SK-N-SH (cell line): Measurements from ENCODE around the gene AKR1C3. TPM values are rescaled to one million over a fixed set of nuclear protein-coding genes. Genes with fewer than 3 reads are reported as not detected.

Experiments used
- CTCF ChIA-PET: fragments of 300-600, 350-600 bp; formaldehyde crosslinking; extraction: SDS; loops from one replicate; lab custom pipeline; 2021; lab: Yijun Ruan, JAX
- POLR2A ChIA-PET: fragments of 350-600 bp; sonication (Branson Sonifier 250); formaldehyde crosslinking; extraction: SDS; loops from one replicate; lab custom pipeline; 2020; ENCODE audit warnings: antibody characterized with exemption, inconsistent platforms; lab: Yijun Ruan, JAX
- DNase-seq: peaks from one replicate; pipeline ENCODE4 v3.0.0; 2012
- H2AFZ ChIP-seq: fragments of 200-600 bp; sonication (generic); 2 replicates; pipeline ENCODE4 v1.8.1; 2016; ENCODE audit warnings: antibody characterized with exemption, mild to moderate bottlenecking, low read depth
- H3F3A ChIP-seq: fragments of 200-600 bp; sonication (generic); replicated peaks from 2 replicates; pipeline ENCODE3; 2016; ENCODE audit warnings: antibody characterized with exemption, mild to moderate bottlenecking; ENCODE audit not compliant: insufficient read depth
- H3K27ac ChIP-seq, 2 experiments: fragments of 200-500 bp in 1 of 2; fragments of 200-600 bp in 1 of 2; sonication (Bioruptor generic) in 1 of 2; sonication (generic), shearing (Covaris generic) in 1 of 2; 2 replicates each; pipeline versions ENCODE4 v1.5.1 to v1.6.1; 2014 to 2016; ENCODE audit warnings: low read depth in 2 of 2, inconsistent platforms in 1 of 2, low read length in 1 of 2, mild to moderate bottlenecking in 1 of 2, mixed read lengths in 1 of 2
- H3K27me3 ChIP-seq: fragments of 200-600 bp; sonication (generic), shearing (Covaris generic); 2 replicates; pipeline ENCODE4 v1.6.1; 2016; ENCODE audit warnings: mixed run types; ENCODE audit not compliant: insufficient read depth
- H3K36me3 ChIP-seq, 2 experiments: fragments of 200-500 bp in 1 of 2; fragments of 200-600 bp in 1 of 2; sonication (Bioruptor generic) in 1 of 2; sonication (generic) in 1 of 2; replicated peaks in 1 of 2; 2 replicates each; pipeline versions ENCODE3 to v1.5.1; 2014 to 2016; ENCODE audit warnings: low read length in 1 of 2, mild to moderate bottlenecking in 1 of 2; ENCODE audit not compliant: insufficient read depth in 2 of 2, control insufficient read depth in 1 of 2
- H3K4me1 ChIP-seq, 2 experiments: fragments of 200-500 bp in 1 of 2; fragments of 200-600 bp in 1 of 2; sonication (Bioruptor generic) in 1 of 2; sonication (generic), shearing (Covaris generic) in 1 of 2; 2 replicates each; pipeline versions ENCODE4 v1.5.1 to v1.6.1; 2014 to 2016; ENCODE audit warnings: low read depth in 1 of 2, low read length in 1 of 2, mixed run types in 1 of 2; ENCODE audit not compliant: insufficient read depth in 2 of 2, control insufficient read depth in 1 of 2
- H3K4me2 ChIP-seq: fragments of 200-600 bp; sonication (generic), shearing (Covaris generic); 2 replicates; pipeline ENCODE4 v1.6.1; 2017; ENCODE audit warnings: mixed run types
- H3K4me3 ChIP-seq, 2 experiments: fragments of 200-500 bp in 1 of 2; fragments of 200-600 bp in 1 of 2; sonication (Bioruptor generic) in 1 of 2; sonication (generic), shearing (Covaris generic) in 1 of 2; 2 replicates each; pipeline versions ENCODE4 v1.5.1 to v1.8.1; 2014 to 2016; ENCODE audit warnings: low read depth in 2 of 2, inconsistent platforms in 1 of 2, low read length in 1 of 2, mild to moderate bottlenecking in 1 of 2, mixed read lengths in 1 of 2, moderate library complexity in 1 of 2
- H3K79me2 ChIP-seq: fragments of 200-600 bp; sonication (generic); 2 replicates; pipeline ENCODE4 v1.8.1; 2017; ENCODE audit warnings: mild to moderate bottlenecking; ENCODE audit not compliant: insufficient read depth
- H3K9ac ChIP-seq: fragments of 200-600 bp; sonication (generic); 2 replicates; pipeline ENCODE4 v1.6.1; 2017; ENCODE audit warnings: mixed run types
- H3K9me2 ChIP-seq: fragments of 200-600 bp; sonication (generic); 2 replicates; pipeline ENCODE4 v1.6.1; 2017; ENCODE audit warnings: mixed run types
- H3K9me3 ChIP-seq: fragments of 200-600 bp; sonication (generic); 2 replicates; pipeline ENCODE4 v1.6.1; 2017; ENCODE audit warnings: mixed run types, mild to moderate bottlenecking, moderate library complexity
- H4K20me1 ChIP-seq: fragments of 200-600 bp; sonication (generic); 2 replicates; pipeline ENCODE4 v1.6.1; 2017; ENCODE audit warnings: mild to moderate bottlenecking, mixed run types; ENCODE audit not compliant: insufficient read depth
- CTCF ChIP-seq: fragments of 200-600 bp; sonication (generic); IDR thresholded peaks from 2 replicates; pipeline ENCODE4 v1.6.1; 2017; ENCODE audit warnings: antibody characterized with exemption, mild to moderate bottlenecking, moderate library complexity
- ELF1 ChIP-seq: IDR thresholded peaks from 2 replicates; pipeline ENCODE4 v1.4.0; 2012
- EP300 ChIP-seq, 2 experiments: IDR thresholded peaks; 2 replicates each; pipeline versions ENCODE4 v1.4.0 to v1.6.1; 2012; ENCODE audit warnings: borderline replicate concordance in 1 of 2, low read depth in 1 of 2, low read length in 1 of 2
- FOXJ3 ChIP-seq: sonication (generic); formaldehyde crosslinking; IDR thresholded peaks from 2 replicates; pipeline ENCODE4 v1.5.1; 2020; ENCODE audit warnings: mild to moderate bottlenecking, missing genetic modification reagents
- FOXM1 ChIP-seq: IDR thresholded peaks from 2 replicates; pipeline ENCODE4 v1.4.0; 2012; ENCODE audit warnings: low read depth, mild to moderate bottlenecking
- GABPA ChIP-seq: IDR thresholded peaks from 2 replicates; pipeline ENCODE4 v1.4.0; 2012; ENCODE audit warnings: low read depth, mild to moderate bottlenecking
- JUND ChIP-seq: IDR thresholded peaks from 2 replicates; pipeline ENCODE4 v1.4.0; 2012
- MEF2A ChIP-seq: IDR thresholded peaks from 2 replicates; pipeline ENCODE4 v1.4.0; 2012; ENCODE audit warnings: low read depth, borderline replicate concordance
- MXI1 ChIP-seq: IDR thresholded peaks from 2 replicates; pipeline ENCODE4 v1.6.1; 2012; ENCODE audit warnings: mild to moderate bottlenecking, low read depth, low read length, improper control_type of control experiment
- NFIC ChIP-seq: IDR thresholded peaks from 2 replicates; pipeline ENCODE4 v1.4.0; 2012; ENCODE audit warnings: borderline replicate concordance
- NRF1 ChIP-seq: IDR thresholded peaks from 2 replicates; pipeline ENCODE4 v1.6.1; 2012; ENCODE audit warnings: low read depth, mild to moderate bottlenecking, low read length
- PBX3 ChIP-seq: IDR thresholded peaks from 2 replicates; pipeline ENCODE4; 2012
- RAD21 ChIP-seq: IDR thresholded peaks from 2 replicates; pipeline ENCODE4 v1.6.1; 2012; ENCODE audit warnings: mild to moderate bottlenecking, low read length
- REST ChIP-seq: IDR thresholded peaks from 2 replicates; pipeline ENCODE4 v1.6.1; 2012; ENCODE audit warnings: mild to moderate bottlenecking, low read depth, low read length, moderate library complexity
- RFX5 ChIP-seq: IDR thresholded peaks from 2 replicates; pipeline ENCODE4 v1.6.1; 2012; ENCODE audit warnings: mild to moderate bottlenecking, improper control_type of control experiment, low read length
- SMC3 ChIP-seq: IDR thresholded peaks from 2 replicates; pipeline ENCODE4 v1.6.1; 2012; ENCODE audit warnings: low read depth, low read length, improper control_type of control experiment
- TAF1 ChIP-seq: IDR thresholded peaks from 2 replicates; pipeline ENCODE4 v1.6.1; 2012; ENCODE audit warnings: low read depth, mild to moderate bottlenecking, low read length, moderate library complexity, borderline replicate concordance
- TCF12 ChIP-seq: IDR thresholded peaks from 2 replicates; pipeline ENCODE4 v1.4.0; 2012
- USF2 ChIP-seq: fragments of 150-350 bp; IDR thresholded peaks from 2 replicates; pipeline ENCODE4 v1.6.1; 2017; ENCODE audit warnings: antibody characterized with exemption, low read length, low read depth, borderline replicate concordance
- YY1 ChIP-seq: IDR thresholded peaks from 2 replicates; pipeline ENCODE4 v1.4.0; 2012; ENCODE audit warnings: low read depth, mild to moderate bottlenecking
- WGBS: methylation state at CpG from one replicate; pipeline ENCODE4 v1.1.6; 2017; ENCODE audit warnings: low lambda C conversion rate; 5-methylcytosine and 5-hydroxymethylcytosine counted together
- polyA plus RNA-seq, 3 experiments: library from polyadenylated mRNA; depleted of rRNA; stranded (reverse); fragments of >200 nt; gene quantifications; 2 replicates each; pipeline ENCODE4 v1.2.3, GENCODE V29; 2012

Gene AKR1C3
- polyA plus RNA-seq, 1 of the 3 experiments (the other 2 are of a cell fraction) = 0.28 TPM

- TF ChIP-seq TAF1 (no peak), GABPA (no peak), RAD21 (no peak), RFX5 (no peak), SMC3 (no peak), JUND (no peak), MXI1 (no peak)
- TF ChIP-seq, all 33 proteins: peak for 0
- DNase-seq = no peak
- POLR2A ChIA-PET = no interaction called here
- Histone ChIP-seq H3K4me2 (no peak overlapping the region), H2AFZ (no peak overlapping the region), H3K4me3 (no peak overlapping the region), H3K27ac (no peak overlapping the region), H3K9me2 (no peaks in the 10 kb centered on the region), H3F3A (no peaks in the 10 kb centered on the region), H4K20me1 (no peaks in the 10 kb centered on the region), H3K9me3 (no peaks in the 10 kb centered on the region), H3K9ac (no peak overlapping the region), H3K79me2 (no peaks in the 10 kb centered on the region), H3K27me3 (peaks cover 10% of the 10 kb centered on the region; the same call in 1 of the 2 replicates), H3K36me3 (no peaks in the 10 kb centered on the region), H3K4me1 (peaks cover 0 to 12% of the 10 kb centered on the region in 2 experiments; a peak in 2 of 4 replicates)
- 27% methylated on average over 3 of the region's 3 CpGs for WGBS
- CTCF ChIA-PET = interaction anchor here (1.2 kb wide), 1 partner anchor 227 kb away, joined by 3 read pairs; no protein-coding TSS in a partner anchor
Measured at GRCh38 chr10:5076615-5077014, 17.6 kb upstream of the AKR1C3 start.

- CTCF ChIA-PET = interaction anchor here (0.8 to 1.3 kb wide), 3 partner anchors 11 to 229 kb away, joined by 3 to 7 read pairs (median 4); partner anchors contain the start of gene AKR1C3
- no peaks in the 10 kb centered on the region for H3F3A ChIP-seq
- peaks cover 0 to 3% of the 10 kb centered on the region in 2 experiments; a peak in 1 of 4 replicates for H3K4me1 ChIP-seq
- no peaks in the 10 kb centered on the region for H3K9me3 ChIP-seq
- no peaks in the 10 kb centered on the region for H3K9me2 ChIP-seq
- POLR2A ChIA-PET = no interaction called here
- no peak overlapping the region for H3K9ac ChIP-seq
- H3K4me3 ChIP-seq = no peak overlapping the region
- no peak overlapping the region for H3K27ac ChIP-seq
- no peak overlapping the region for H2AFZ ChIP-seq
- peaks cover 10% of the 10 kb centered on the region; the same call in 1 of the 2 replicates for H3K27me3 ChIP-seq
- no peaks in the 10 kb centered on the region for H3K79me2 ChIP-seq
- 32% methylated on average over 4 of the region's 4 CpGs for WGBS
- no peaks in the 10 kb centered on the region for H4K20me1 ChIP-seq
- H3K36me3 ChIP-seq = no peaks in the 10 kb centered on the region
- no peak for DNase-seq
- H3K4me2 ChIP-seq = no peak overlapping the region
- TF ChIP-seq MXI1 (no peak), REST (no peak), NRF1 (no peak), SMC3 (no peak), NFIC (no peak), PBX3 (no peak), ELF1 (no peak), EP300 (IDR thresholded peaks at IDR 0.05; ENCODE audit: borderline replicate concordance in 1 of 2, low read depth in 1 of 2, low read length in 1 of 2) (no peak), TCF12 (no peak), YY1 (no peak), MEF2A (no peak), CTCF (no peak), FOXM1 (no peak), USF2 (no peak), FOXJ3 (CRISPR knock-in tag) (no peak)
- TF ChIP-seq, all 33 proteins: peak for 0
Measured at GRCh38 chr10:5078547-5079180, 15.6 kb upstream of the AKR1C3 start.
